ENCODE results near the gene ABCA3. TPM values are rescaled to one million over a fixed set of nuclear protein-coding genes. Genes with fewer than 3 reads are reported as not detected.

ABCA3 gene
- total RNA-seq, result 0.15 and 0.34 TPM in 2 replicates

DNA sequence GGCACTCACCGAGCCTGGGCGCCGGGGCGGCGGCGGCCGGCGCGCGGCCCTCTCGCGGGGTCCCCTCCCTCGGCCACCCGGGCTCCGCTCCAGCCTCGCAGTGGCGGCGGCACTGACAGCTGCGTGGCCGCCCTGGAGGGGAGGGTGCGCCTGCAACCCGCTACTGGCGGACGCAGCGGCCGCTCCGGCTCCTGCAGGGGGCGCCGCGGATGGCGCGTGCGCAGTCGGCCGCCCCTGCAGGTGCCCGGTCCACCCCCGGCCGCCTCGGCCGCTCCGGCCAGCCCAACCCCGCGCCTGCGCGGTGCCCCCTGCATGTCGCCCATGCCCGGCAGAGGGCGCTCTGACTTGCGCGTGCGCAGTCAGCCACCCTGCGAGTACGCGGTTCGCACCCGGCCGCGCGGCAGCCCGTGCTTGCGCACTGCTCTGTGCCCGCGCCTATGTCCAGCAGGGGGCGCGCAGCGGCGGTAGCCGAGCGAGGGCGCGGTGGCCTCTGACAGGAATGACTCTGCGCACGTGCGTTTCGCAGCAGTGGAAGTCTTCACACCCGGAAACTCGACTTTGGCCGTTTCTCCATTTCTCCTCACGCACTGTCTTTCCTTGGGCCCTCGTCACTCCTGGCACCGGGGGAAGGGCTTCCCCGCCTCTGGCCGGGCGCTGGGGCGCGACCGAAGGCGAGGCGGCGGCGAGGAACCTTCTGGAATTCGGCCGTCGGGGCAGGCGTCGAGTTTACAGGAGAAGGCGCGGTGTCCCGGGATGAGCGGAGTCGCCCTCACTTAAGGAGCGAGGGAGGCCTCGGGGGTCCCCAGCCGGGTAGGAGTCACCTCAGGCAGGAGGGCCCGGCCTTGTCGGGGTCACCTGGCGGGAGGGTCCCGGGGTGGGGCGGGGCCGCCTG, at the start of gene ABCA3:
Gene ABCA3, minus strand, starts transcription at position 165 of the 892 bp plus-strand sequence. CDS start 14,262 bp downstream, outside the sequence.

DNA sequence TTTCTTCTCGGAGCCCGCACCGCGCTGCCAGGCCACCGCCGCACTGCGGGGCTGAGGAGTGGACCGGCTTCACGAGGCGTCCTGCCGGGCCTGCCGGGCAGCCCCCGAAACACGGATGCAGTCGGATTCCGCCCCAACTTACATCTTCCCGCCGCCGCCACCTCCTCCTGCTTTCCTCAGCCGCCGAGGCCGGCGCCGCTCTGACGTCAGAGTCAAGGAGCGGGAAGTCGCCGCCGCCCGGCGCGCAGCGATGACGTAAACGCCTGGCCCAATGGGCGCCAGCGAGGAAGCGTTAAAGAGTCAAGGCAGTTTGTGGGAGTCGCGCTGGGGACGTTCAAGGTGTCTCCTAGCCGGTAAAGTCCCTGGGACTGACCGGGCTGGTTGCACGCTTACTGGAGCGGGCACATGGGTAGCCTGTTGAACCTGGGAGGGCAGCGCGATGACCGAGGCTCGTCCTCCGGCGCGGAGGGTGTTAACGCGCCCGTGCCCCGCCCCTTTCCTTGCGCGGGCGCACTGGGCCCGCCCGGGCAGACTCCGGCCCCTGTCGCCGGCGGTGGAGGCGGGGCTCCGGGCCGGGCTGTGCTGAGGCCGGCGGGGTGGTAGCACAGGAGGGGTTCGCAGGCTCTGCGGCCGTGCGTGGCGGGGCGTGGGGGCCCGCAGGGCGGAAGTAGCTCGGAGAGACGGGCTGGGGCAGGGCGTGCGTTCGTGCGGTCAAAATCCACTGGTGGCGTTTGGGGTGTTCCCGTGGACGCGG, 72.4 kb downstream of the ABCA3 start, which contains the start of gene RNPS1:
Gene RNPS1, minus strand, starts transcription at position 214 of the 754 bp plus-strand sequence. CDS start 3,483 bp downstream, outside the sequence.

DNA sequence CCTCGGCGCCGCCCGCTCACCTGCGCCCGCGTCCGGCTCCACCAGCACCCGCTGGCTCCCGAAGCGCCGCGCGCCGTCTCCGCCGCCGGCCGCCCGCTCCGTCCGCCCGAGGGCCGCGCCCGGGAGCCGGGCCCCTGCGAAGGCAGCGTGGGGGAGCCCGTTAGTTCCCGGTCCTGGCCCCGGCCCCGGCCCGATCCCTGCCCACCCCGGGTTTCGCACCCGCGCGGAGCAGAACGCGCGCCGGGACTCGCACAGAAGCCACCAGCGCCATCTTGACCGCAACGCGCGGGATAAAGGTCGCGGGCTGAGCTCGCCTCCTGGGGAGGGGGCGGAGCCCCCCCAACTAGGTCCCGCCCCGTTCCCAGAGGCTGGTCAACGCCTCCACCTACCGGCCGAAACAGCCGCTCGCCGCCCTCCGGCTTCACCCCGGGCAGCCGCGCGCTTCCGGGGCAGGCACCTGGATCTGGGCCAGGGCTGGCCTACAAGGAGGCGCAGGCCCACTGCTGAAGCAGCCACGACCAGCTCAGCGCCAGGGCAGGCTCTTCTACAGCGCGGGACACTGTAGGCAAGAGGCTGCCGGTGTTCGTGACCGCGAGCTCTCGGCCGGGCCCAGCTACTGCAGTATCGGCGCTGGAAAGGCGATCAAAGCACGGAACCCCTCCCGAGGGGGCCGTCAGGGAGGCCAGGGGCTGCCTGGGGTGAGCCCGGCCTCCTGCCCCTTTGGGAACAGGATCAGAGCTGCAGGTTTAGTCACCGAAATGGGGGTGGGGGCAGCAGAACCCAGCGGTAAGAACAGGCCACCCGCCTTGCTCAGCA, 89.0 kb downstream of the ABCA3 start, which contains the start of gene ECI1:
Gene ECI1, minus strand, starts transcription at position 292 of the 816 bp plus-strand sequence. Its CDS starts 21 bp downstream, at position 271.

DNA sequence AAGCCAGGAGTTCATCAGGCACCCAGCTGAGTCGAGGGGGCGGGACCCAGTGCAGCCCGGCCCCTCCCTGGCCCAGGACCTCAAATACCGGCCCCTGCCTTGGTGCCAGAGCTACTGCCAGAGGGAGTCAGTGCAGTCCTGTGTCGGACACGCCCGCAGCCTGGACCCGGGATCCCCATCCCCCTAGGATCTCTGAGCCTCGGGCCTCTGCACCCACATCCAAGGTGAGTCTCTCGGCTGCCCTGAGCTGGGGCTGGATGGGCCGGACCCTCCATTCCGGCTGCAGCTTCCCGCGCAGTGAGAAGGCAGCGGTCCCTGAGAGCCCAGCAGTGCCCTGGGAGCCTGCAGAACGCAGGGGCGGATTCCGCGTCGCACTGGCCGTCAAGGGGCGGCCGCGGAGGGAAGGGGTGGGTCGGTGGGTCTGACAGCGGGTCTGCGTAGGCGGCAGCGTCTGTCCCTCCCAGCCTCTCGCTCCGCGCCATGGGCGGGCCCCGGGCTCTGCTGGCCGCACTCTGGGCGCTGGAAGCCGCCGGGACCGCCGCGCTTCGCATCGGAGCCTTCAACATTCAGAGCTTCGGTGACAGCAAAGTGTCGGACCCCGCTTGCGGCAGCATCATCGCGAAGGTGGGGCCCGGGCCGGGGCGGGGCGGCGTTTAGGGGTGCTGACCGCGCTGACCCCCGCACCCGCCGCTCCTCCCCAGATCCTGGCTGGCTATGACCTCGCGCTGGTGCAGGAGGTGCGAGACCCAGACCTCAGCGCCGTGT, 104.0 kb downstream of the ABCA3 start, which contains the start of gene DNASE1L2:
Gene DNASE1L2, plus strand, starts transcription at position 108 of the 765 bp plus-strand sequence. Its CDS starts 373 bp downstream, at position 481.

Other genes starting within 250 kb of the ABCA3 start
- gene PKD1, start 204.8 kb downstream of the ABCA3 start, total RNA-seq, result 74.8 and 88.1 TPM in 2 replicates
- gene RAB26, start 192.1 kb downstream of the ABCA3 start, total RNA-seq, result 1.5 and 3.3 TPM in 2 replicates
- gene TRAF7, start 184.9 kb downstream of the ABCA3 start, total RNA-seq, result 54.0 and 62.0 TPM in 2 replicates
- gene CASKIN1, start 144.1 kb downstream of the ABCA3 start, total RNA-seq, result under 0.01 TPM in 1 of 2 replicates, not detected in the other
- 80.4 and 86.6 TPM in 2 replicates for gene MLST8, start 135.3 kb downstream of the ABCA3 start, total RNA-seq
- 1.3 and 2.7 TPM in 2 replicates for gene BRICD5, start 129.9 kb downstream of the ABCA3 start, total RNA-seq
- 24.5 and 27.1 TPM in 2 replicates for gene PGP, start 125.9 kb downstream of the ABCA3 start, total RNA-seq
- gene E4F1, start 117.1 kb downstream of the ABCA3 start, total RNA-seq, result 22.9 and 25.2 TPM in 2 replicates
- gene DNASE1L2, start 104.3 kb downstream of the ABCA3 start, total RNA-seq, result 0.15 and 1.0 TPM in 2 replicates
- gene ECI1, start 89.1 kb downstream of the ABCA3 start, total RNA-seq, result 54.3 and 66.3 TPM in 2 replicates
- gene RNPS1, start 72.6 kb downstream of the ABCA3 start, total RNA-seq, result 218 and 221 TPM in 2 replicates
- gene CCNF, start 88.7 kb upstream of the ABCA3 start, total RNA-seq, result 39.3 and 42.1 TPM in 2 replicates
- gene TEDC2, start 119.4 kb upstream of the ABCA3 start, total RNA-seq, result 23.8 and 25.9 TPM in 2 replicates
- gene NTN3, start 130.6 kb upstream of the ABCA3 start, total RNA-seq, result 0.15 and 0.34 TPM in 2 replicates
- gene TBC1D24, start 134.4 kb upstream of the ABCA3 start, total RNA-seq, result 6.8 and 9.9 TPM in 2 replicates
- gene ATP6V0C, start 173.2 kb upstream of the ABCA3 start, total RNA-seq, result 44.6 and 45.0 TPM in 2 replicates
- gene AMDHD2, start 179.6 kb upstream of the ABCA3 start, total RNA-seq, result 23.9 and 26.2 TPM in 2 replicates
- not detected in 2 replicates for gene CEMP1, start 190.7 kb upstream of the ABCA3 start, total RNA-seq
- 13.1 and 13.6 TPM in 2 replicates for gene PDPK1, start 197.3 kb upstream of the ABCA3 start, total RNA-seq